Left ventricle myocardium inferior (tissue), 1 donor: Measurements from ENCODE around the gene KDM4C. TPM values are rescaled to one million over a fixed set of nuclear protein-coding genes. Genes with fewer than 3 reads are reported as not detected.

ENCODE experiments used
- DNase-seq: peaks from one replicate; pipeline ENCODE4 v3.0.0-alpha.2; 2020
- H3K27ac ChIP-seq: fragments of 200-600 bp; replicated peaks from 2 replicates; pipeline ENCODE4 v1.8.0; 2021
- H3K27me3 ChIP-seq: fragments of 200-600 bp; 2 replicates; pipeline ENCODE4 v1.8.0; 2021; ENCODE audit warnings: low read depth
- H3K36me3 ChIP-seq: fragments of 200-600 bp; 2 replicates; pipeline ENCODE4 v1.8.0; 2021
- H3K4me1 ChIP-seq: fragments of 200-600 bp; 2 replicates; pipeline ENCODE4 v1.8.0; 2021
- H3K4me3 ChIP-seq: fragments of 200-600 bp; 2 replicates; pipeline ENCODE4 v1.8.0; 2021; ENCODE audit warnings: mild to moderate bottlenecking, moderate library complexity
- H3K9me3 ChIP-seq: fragments of 200-600 bp; replicated peaks from 2 replicates; pipeline ENCODE4 v1.8.0; 2021
- CTCF ChIP-seq: fragments of 200-600 bp; IDR thresholded peaks from 2 replicates; pipeline ENCODE4 v1.8.0; 2021; ENCODE audit warnings: antibody characterized with exemption, mild to moderate bottlenecking, borderline replicate concordance
- intact Hi-C: fragments of 100-400 bp; cut with micrococcal nuclease; formaldehyde crosslinking; loops from one replicate; pipeline ENCODE4 v1.11.0; 2022
- total RNA-seq: library from RNA; stranded (reverse); fragmentation: NEBNext Ultra II Directional; extraction: Animal tissue kit (Norgen Biotek cat#: 25700); gene quantifications from one replicate; pipeline ENCODE4 v1.2.1, GENCODE V29; 2021
- donor health status: DM: no; HTN: yes; CAD: no; lungs with severe emphysema.

KDM4C gene
- total RNA-seq, 1 donor from 2014 or later = 14.1 TPM

DNA sequence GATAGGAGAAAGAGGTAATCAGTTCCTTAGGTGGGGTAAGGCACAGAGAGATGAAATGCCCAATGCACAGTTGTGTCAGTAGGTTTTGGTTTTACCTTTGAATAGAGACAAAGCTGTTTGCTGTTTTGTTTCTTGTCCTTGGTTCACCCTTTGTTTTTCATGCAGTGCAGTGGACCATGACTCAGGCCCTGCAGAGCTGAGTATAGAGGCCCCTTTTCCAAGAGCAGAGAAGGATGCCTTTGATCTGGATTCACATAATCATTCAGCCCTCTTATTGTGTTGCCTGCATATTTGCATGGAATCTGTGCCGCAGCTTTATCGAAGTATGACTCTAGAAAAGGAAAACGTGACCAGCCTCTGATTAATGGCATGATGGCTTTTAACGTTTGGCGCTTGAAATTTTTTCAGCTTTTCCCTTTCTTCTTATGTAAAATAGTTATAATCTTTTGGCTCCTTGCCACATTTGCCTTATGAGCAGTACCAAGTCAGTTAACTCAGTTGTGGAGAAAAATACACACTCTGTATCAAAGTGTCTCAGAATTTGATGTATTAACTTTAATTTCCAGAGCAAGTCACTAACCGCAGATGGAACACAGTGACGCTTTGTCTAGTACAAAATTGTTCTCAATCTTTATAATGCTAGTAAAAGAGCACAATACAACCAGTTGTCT is 197.6 kb downstream of the KDM4C start:
- intact Hi-C loops = no loop called here
- no peak for TF ChIP-seq CTCF

DNA sequence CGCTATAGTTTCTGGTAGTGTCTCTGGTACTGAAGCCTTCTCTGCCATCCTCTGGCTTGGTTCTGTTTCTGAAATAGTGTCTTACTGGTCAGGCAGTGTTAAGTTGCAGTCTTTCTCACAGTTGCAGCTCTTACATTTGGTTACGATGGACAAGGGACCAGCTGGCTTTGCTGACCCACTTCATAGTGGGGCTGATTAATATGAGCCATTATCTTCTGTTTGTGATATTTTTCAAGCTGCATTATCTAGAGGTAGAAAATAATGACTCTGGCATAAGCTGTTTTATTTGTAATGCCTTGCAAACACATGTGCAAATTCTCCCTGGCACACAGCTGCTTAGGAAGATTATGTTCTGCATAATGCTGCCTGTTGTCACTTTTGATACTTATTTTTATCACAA is 199.1 kb downstream of the KDM4C start:
- no peak for DNase-seq
- intact Hi-C loops = no loop called here
- Histone ChIP-seq H3K9me3 (no peaks in the 10 kb centered on the region), H3K36me3 (no peaks in the 10 kb centered on the region), H3K27me3 (no peaks in the 10 kb centered on the region), H3K4me1 (peaks cover 27% of the 10 kb centered on the region), H3K27ac (no peak overlapping the region), H3K4me3 (no peak overlapping the region)
- no peak for TF ChIP-seq CTCF

More for the DNA sequence above, 197.6 kb downstream of the KDM4C start:
- H3K27me3 ChIP-seq = no peaks in the 10 kb centered on the region
- no peak for DNase-seq
- no peak overlapping the region for H3K27ac ChIP-seq
- H3K36me3 ChIP-seq = no peaks in the 10 kb centered on the region
- H3K4me1 ChIP-seq = peaks cover 27% of the 10 kb centered on the region
- H3K4me3 ChIP-seq = no peak overlapping the region
- H3K9me3 ChIP-seq = no peaks in the 10 kb centered on the region

- no peaks in the 10 kb centered on the region for H3K9me3 ChIP-seq
- H3K4me1 ChIP-seq = peaks cover 26% of the 10 kb centered on the region
- intact Hi-C loops = no loop called here
- no peak for TF ChIP-seq CTCF
- H3K27ac ChIP-seq = no peak overlapping the region
- H3K27me3 ChIP-seq = no peaks in the 10 kb centered on the region
- H3K4me3 ChIP-seq = no peak overlapping the region
- DNase-seq = no peak
- no peaks in the 10 kb centered on the region for H3K36me3 ChIP-seq
These were observed 201.7 kb downstream of the KDM4C start for GRCh38 chr9:6959270-6960000.

GRCh38 chr9:6960777-6961176 is 203.0 kb downstream of the KDM4C start:
- TF ChIP-seq CTCF = no peak
- no peaks in the 10 kb centered on the region for H3K36me3 ChIP-seq
- H3K9me3 ChIP-seq = no peaks in the 10 kb centered on the region
- peaks cover 12% of the 10 kb centered on the region for H3K4me1 ChIP-seq
- DNase-seq = no peak
- intact Hi-C loops = no loop called here
- H3K27ac ChIP-seq = no peak overlapping the region
- no peaks in the 10 kb centered on the region for H3K27me3 ChIP-seq
- H3K4me3 ChIP-seq = no peak overlapping the region

- intact Hi-C loops = no loop called here
- Histone ChIP-seq H3K36me3 (no peaks in the 10 kb centered on the region), H3K4me3 (no peak overlapping the region), H3K27ac (no peak overlapping the region), H3K9me3 (no peaks in the 10 kb centered on the region), H3K27me3 (no peaks in the 10 kb centered on the region), H3K4me1 (peaks cover 5% of the 10 kb centered on the region)
- DNase-seq = no peak
- no peak for TF ChIP-seq CTCF
These were observed 204.2 kb downstream of the KDM4C start for GRCh38 chr9:6961845-6962522.
